Measurements from ENCODE around the gene CXCR5.

Gene CXCR5

DNA sequence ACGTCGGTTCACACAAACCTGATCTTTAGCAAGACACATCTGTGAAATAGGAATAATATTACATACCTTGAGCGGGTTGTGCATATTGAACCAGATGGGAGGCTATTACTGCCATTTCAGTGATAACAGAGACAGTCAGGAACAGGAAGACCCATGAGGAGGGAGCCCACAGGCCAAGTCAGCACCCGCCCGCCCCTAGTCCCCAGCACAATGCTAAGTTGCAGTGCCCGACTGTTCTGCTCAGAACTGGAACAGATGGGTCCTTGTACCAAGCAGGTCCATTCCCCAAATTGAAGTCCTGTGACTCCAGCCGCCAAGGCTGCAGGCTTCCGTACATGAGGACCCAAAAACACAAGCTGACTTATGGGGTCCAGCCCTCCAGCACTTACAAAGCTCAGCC is 9.3 kb downstream of the CXCR5 start:
- H3K27ac ChIP-seq: no peak overlapping the region
- peaks cover 0 to 10% (median 0%) of the 10 kb centered on the region in 11 experiments; a peak in 1 of 22 replicates for H3K36me3 ChIP-seq
- no peak overlapping the region for H3K4me3 ChIP-seq
- TF ChIP-seq Cebpa-rat (IDR thresholded peaks at IDR 0.05): no peak
- H3K9me3 ChIP-seq (replicated peaks in 1 of 11): no peaks in the 10 kb centered on the region
- peak overlapping the region; percentile 26 to 87 (median 72); a peak in 21 of 22 replicates for H3K4me2 ChIP-seq
- H3K9ac ChIP-seq: peak overlapping the region in 1 of 11 experiments; percentile 1; a peak in 1 of 22 replicates
- no peaks in the 10 kb centered on the region for H3K27me3 ChIP-seq
- peaks cover 32 to 60% (median 55%) of the 10 kb centered on the region in 10 experiments for H3K4me1 ChIP-seq
- peaks cover 0 to 34% (median 0%) of the 10 kb centered on the region in 11 experiments; a peak in 8 of 22 replicates for H4K20me1 ChIP-seq

DNA sequence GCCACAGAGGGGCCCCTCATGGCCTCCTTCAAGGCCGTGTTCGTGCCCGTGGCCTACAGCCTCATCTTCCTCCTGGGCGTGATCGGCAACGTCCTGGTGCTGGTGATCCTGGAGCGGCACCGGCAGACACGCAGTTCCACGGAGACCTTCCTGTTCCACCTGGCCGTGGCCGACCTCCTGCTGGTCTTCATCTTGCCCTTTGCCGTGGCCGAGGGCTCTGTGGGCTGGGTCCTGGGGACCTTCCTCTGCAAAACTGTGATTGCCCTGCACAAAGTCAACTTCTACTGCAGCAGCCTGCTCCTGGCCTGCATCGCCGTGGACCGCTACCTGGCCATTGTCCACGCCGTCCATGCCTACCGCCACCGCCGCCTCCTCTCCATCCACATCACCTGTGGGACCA is 10.0 kb downstream of the CXCR5 start:
- Histone ChIP-seq H3K27me3 (no peaks in the 10 kb centered on the region), H3K9me3 (replicated peaks in 1 of 11) (no peaks in the 10 kb centered on the region), H3K4me2 (peak overlapping the region; percentile 26 to 87 (median 72); a peak in 20 of 22 replicates), H3K27ac (no peak overlapping the region), H4K20me1 (peaks cover 0 to 39% (median 0%) of the 10 kb centered on the region in 11 experiments; a peak in 8 of 22 replicates), H3K36me3 (peaks cover 2 to 13% (median 4%) of the 10 kb centered on the region in 11 experiments; a peak in 18 of 22 replicates), H3K9ac (peak overlapping the region in 1 of 11 experiments; percentile 1; a peak in 1 of 22 replicates), H3K4me1 (peaks cover 32 to 66% (median 61%) of the 10 kb centered on the region in 10 experiments), H3K4me3 (no peak overlapping the region)
- TF ChIP-seq Cebpa-rat (IDR thresholded peaks at IDR 0.05): no peak

DNA sequence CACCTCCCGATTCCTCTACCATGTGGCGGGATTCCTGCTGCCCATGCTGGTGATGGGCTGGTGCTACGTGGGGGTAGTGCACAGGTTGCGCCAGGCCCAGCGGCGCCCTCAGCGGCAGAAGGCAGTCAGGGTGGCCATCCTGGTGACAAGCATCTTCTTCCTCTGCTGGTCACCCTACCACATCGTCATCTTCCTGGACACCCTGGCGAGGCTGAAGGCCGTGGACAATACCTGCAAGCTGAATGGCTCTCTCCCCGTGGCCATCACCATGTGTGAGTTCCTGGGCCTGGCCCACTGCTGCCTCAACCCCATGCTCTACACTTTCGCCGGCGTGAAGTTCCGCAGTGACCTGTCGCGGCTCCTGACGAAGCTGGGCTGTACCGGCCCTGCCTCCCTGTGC is 10.5 kb downstream of the CXCR5 start:
- no peak for TF ChIP-seq Cebpa-rat (IDR thresholded peaks at IDR 0.05)
- H3K4me1 ChIP-seq: peaks cover 32 to 71% (median 66%) of the 10 kb centered on the region in 10 experiments

DNA sequence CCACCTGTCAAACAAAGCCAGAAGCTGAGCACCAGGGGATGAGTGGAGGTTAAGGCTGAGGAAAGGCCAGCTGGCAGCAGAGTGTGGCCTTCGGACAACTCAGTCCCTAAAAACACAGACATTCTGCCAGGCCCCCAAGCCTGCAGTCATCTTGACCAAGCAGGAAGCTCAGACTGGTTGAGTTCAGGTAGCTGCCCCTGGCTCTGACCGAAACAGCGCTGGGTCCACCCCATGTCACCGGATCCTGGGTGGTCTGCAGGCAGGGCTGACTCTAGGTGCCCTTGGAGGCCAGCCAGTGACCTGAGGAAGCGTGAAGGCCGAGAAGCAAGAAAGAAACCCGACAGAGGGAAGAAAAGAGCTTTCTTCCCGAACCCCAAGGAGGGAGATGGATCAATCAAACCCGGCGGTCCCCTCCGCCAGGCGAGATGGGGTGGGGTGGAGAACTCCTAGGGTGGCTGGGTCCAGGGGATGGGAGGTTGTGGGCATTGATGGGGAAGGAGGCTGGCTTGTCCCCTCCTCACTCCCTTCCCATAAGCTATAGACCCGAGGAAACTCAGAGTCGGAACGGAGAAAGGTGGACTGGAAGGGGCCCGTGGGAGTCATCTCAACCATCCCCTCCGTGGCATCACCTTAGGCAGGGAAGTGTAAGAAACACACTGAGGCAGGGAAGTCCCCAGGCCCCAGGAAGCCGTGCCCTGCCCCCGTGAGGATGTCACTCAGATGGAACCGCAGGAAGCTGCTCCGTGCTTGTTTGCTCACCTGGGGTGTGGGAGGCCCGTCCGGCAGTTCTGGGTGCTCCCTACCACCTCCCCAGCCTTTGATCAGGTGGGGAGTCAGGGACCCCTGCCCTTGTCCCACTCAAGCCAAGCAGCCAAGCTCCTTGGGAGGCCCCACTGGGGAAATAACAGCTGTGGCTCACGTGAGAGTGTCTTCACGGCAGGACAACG is 11.7 kb downstream of the CXCR5 start:
- Histone ChIP-seq H3K4me2 (peak overlapping the region; percentile 72 to 90 (median 84)), H3K36me3 (peaks cover 10 to 30% (median 18%) of the 10 kb centered on the region in 11 experiments; a peak in 20 of 22 replicates), H3K4me1 (peaks cover 38 to 83% (median 77%) of the 10 kb centered on the region in 10 experiments), H4K20me1 (peaks cover 0 to 56% (median 6%) of the 10 kb centered on the region in 11 experiments; a peak in 11 of 22 replicates), H3K4me3 (no peak overlapping the region), H3K27ac (peak overlapping the region in 5 of 11 experiments; percentile 28 to 57 (median 42); a peak in 7 of 22 replicates), H3K9me3 (replicated peaks in 1 of 11) (no peaks in the 10 kb centered on the region), H3K9ac (peak overlapping the region in 8 of 11 experiments; percentile 5 to 55 (median 26); a peak in 13 of 22 replicates), H3K27me3 (no peaks in the 10 kb centered on the region)
- TF ChIP-seq Cebpa-rat (IDR thresholded peaks at IDR 0.05): no peak

More for the DNA sequence above, 10.5 kb downstream of the CXCR5 start:
- Histone ChIP-seq H3K9ac (no peak overlapping the region), H3K27me3 (no peaks in the 10 kb centered on the region), H3K4me3 (no peak overlapping the region), H3K36me3 (peaks cover 7 to 19% (median 9%) of the 10 kb centered on the region in 11 experiments; a peak in 18 of 22 replicates), H3K9me3 (replicated peaks in 1 of 11) (no peaks in the 10 kb centered on the region), H4K20me1 (peaks cover 0 to 44% (median 0%) of the 10 kb centered on the region in 11 experiments; a peak in 9 of 22 replicates), H3K27ac (no peak overlapping the region), H3K4me2 (peak overlapping the region in 9 of 11 experiments; percentile 45 to 87 (median 78); a peak in 16 of 22 replicates)

DNA sequence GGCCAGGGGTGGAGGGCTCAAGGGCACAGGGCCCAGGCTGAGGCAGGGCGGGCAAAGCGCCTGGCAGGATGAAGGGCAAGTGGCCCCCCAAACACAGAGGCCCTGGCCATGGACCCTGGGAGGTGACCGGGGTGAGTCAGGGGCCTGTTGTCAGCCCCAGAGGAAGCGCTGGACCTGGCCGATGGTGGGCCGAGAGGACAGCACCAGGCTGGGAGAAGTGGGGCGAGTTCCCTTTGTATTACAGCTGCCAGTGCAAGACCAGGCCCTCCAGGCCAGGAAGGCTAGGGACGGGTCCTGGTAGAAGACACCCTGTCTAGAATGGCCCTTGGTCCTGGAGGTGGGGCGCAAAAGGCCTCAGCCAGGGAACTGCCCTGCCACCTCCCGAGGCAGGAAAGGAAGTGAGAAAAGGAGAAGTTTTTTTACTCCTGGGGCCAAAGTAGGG is 12.8 kb downstream of the CXCR5 start:
- peaks cover 22 to 42% (median 30%) of the 10 kb centered on the region in 11 experiments for H3K36me3 ChIP-seq
- H3K4me3 ChIP-seq: no peak overlapping the region; a peak in 2 of 20 replicates
- H3K4me2 ChIP-seq: peak overlapping the region; percentile 72 to 90 (median 84)
- TF ChIP-seq Cebpa-rat (IDR thresholded peaks at IDR 0.05): no peak
- no peaks in the 10 kb centered on the region for H3K9me3 ChIP-seq (replicated peaks in 1 of 11)
- peak overlapping the region; percentile 21 to 66 (median 46); a peak in 20 of 22 replicates for H3K9ac ChIP-seq
- H3K4me1 ChIP-seq: peaks cover 38 to 94% (median 85%) of the 10 kb centered on the region in 10 experiments
- H3K27me3 ChIP-seq: no peaks in the 10 kb centered on the region
- H3K27ac ChIP-seq: peak overlapping the region in 10 of 11 experiments; percentile 13 to 57 (median 44); a peak in 18 of 22 replicates
- peaks cover 0 to 67% (median 11%) of the 10 kb centered on the region in 11 experiments; a peak in 13 of 22 replicates for H4K20me1 ChIP-seq

DNA sequence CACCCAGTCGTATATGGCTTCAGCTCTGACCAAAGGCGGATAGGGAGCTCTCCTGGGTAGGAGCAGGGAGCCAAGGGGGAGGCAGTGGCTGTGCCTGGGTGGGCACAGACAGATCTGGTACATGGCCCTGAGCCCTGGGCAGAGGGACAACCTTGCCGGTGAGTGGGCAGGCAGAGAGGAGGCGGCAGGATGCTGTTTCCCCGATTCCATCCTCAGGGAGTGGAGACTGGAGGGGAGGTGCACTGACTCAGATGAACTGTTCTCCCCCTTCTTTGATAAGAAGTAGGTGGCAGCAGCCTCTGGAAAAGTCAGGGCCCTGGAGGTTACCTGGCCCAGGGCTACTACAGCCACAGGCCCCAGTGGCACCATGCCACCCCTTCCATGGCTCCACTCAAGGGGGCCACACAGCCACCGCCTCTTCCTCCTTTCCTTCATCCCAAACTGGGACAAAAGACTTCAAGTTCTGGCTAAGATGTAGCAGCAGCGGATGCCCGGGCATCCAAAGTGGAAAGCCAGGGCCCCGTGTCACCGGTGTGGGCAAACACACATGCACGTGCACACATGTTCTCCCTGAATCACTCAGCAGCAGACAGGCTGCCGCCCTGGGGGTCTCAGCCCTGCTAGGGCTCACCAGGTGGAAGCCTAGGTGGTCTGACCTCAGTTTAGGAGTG is 13.4 kb downstream of the CXCR5 start:
- Histone ChIP-seq H3K27me3 (no peaks in the 10 kb centered on the region), H3K9me3 (replicated peaks in 1 of 11) (no peaks in the 10 kb centered on the region), H3K27ac (peak overlapping the region in 10 of 11 experiments; percentile 13 to 57 (median 44); a peak in 17 of 22 replicates), H4K20me1 (peaks cover 0 to 73% (median 11%) of the 10 kb centered on the region in 11 experiments; a peak in 13 of 22 replicates), H3K4me2 (peak overlapping the region; percentile 72 to 90 (median 84)), H3K36me3 (peaks cover 27 to 47% (median 35%) of the 10 kb centered on the region in 11 experiments), H3K4me3 (peak overlapping the region in 1 of 10 experiments; percentile 11; a peak in 2 of 20 replicates), H3K9ac (peak overlapping the region; percentile 20 to 66 (median 44); a peak in 18 of 22 replicates), H3K4me1 (peaks cover 38 to 95% (median 85%) of the 10 kb centered on the region in 10 experiments)
- TF ChIP-seq Cebpa-rat (IDR thresholded peaks at IDR 0.05): no peak

DNA sequence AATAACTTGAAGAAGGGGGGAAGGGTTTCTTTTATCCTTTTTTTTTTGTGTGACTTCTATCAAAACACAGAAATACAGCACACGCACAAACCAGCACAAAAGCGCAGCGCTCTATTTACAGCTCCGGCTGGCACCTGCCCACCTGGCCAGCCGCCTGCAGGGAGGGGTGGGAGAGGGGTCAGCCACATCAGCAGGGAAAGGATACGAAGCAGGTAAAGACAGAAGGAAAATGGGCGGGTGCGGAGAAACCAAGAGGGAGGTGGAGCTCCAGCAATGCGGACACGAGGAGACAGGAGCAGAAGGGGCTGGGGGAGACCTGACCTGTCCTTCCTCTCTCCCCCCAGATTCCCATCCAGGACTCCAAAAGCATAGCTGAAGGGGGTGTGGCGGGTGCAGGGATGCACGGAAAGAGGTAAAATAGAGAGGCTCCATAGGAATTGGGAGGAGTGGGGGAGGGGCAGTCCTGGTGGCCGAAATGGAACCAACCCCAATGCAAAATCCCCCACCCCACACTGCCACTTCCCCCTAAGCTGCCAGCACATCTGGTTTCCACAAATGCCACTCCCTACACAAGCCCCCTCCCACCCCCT is 14.1 kb downstream of the CXCR5 start:
- Histone ChIP-seq H3K36me3 (peaks cover 29 to 55% (median 42%) of the 10 kb centered on the region in 11 experiments), H3K4me2 (peak overlapping the region; percentile 72 to 90 (median 84)), H3K4me1 (peaks cover 38 to 91% (median 82%) of the 10 kb centered on the region in 10 experiments), H3K27me3 (no peaks in the 10 kb centered on the region), H3K4me3 (no peak overlapping the region), H3K9me3 (replicated peaks in 1 of 11) (no peaks in the 10 kb centered on the region), H4K20me1 (peaks cover 0 to 80% (median 11%) of the 10 kb centered on the region in 11 experiments; a peak in 13 of 22 replicates), H3K27ac (no peak overlapping the region), H3K9ac (peak overlapping the region in 2 of 11 experiments; percentile 9 to 26; a peak in 1 of 22 replicates)
- TF ChIP-seq Cebpa-rat (IDR thresholded peaks at IDR 0.05): no peak
